ENCODE data around the gene ZNF827.
A peak's percentile ranks its signal among the peaks of the same experiment; 100 is the strongest.

Gene ZNF827

DNA sequence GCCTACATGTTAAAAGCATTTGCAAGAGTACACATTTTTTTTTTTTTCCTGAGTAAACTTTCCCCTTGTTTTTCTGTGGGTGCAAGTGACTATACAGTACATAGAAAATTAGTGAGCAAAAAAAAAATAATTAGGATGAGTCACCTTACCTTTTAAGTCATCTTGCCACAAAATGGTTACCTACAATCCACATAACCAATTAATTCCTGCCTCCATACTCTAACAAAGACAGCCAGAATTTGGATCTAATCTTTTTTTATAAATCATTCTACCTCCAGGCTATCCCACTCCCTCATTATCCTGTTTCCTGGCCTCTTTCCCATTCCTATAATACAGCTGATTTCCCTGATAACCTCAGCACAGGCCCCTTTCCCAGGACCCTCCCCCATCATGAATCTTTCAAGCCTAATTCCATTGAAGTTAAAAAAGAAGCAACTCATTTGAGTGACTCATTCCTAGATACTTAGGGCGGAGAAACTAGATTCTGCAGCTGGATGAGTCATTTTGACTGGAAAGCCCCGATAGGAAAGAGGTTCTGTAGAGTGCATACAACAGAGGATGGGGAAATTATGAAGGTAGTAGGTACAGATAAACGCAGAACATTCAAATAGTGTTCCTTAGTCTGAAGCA, 130.5 kb downstream of the ZNF827 start:
- TF ChIP-seq, protein P1, sequence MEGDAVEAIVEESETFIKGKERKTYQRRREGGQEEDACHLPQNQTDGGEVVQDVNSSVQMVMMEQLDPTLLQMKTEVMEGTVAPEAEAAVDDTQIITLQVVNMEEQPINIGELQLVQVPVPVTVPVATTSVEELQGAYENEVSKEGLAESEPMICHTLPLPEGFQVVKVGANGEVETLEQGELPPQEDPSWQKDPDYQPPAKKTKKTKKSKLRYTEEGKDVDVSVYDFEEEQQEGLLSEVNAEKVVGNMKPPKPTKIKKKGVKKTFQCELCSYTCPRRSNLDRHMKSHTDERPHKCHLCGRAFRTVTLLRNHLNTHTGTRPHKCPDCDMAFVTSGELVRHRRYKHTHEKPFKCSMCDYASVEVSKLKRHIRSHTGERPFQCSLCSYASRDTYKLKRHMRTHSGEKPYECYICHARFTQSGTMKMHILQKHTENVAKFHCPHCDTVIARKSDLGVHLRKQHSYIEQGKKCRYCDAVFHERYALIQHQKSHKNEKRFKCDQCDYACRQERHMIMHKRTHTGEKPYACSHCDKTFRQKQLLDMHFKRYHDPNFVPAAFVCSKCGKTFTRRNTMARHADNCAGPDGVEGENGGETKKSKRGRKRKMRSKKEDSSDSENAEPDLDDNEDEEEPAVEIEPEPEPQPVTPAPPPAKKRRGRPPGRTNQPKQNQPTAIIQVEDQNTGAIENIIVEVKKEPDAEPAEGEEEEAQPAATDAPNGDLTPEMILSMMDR (IDR thresholded peaks at IDR 0.05; ENCODE audit: extremely low read depth, insufficient read depth, missing control alignments), result no peak
- peak; percentile 41 for DNase-seq (ENCODE audit: low spot score)
- in situ Hi-C loops (cut with MboI; ENCODE audit: low pct_unique_long_range_greater_than_20kb, low sequenced_read_pairs, unreplicated experiment), result no loop called here

- TF ChIP-seq, protein P1 (IDR thresholded peaks at IDR 0.05; ENCODE audit: extremely low read depth, insufficient read depth, missing control alignments), result no peak
- DNase-seq (ENCODE audit: low spot score), result no peak
- in situ Hi-C loops (cut with MboI; ENCODE audit: low pct_unique_long_range_greater_than_20kb, low sequenced_read_pairs, unreplicated experiment), result no loop called here
These were observed 133.1 kb downstream of the ZNF827 start for GRCh38 chr4:145805490-145805889.

DNA sequence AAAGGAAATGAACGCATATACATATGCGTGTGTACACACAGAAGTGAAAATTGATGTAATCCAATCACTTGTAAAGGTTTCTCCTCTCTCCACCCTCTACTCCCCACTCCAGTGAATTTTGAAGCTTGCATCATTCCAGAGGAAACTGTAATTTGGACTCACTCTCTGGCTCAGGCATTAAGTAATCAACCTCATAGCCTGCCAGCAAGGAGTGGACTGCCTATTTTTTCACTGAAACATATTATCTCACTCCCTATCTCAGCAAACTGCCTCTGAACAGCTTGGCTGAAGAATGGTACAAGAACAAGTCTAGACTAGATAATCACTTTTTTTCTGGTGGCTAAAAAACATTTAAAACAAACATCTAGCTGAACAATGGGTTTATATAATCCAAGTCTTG, 134.5 kb downstream of the ZNF827 start:
- TF ChIP-seq, protein P1 (IDR thresholded peaks at IDR 0.05; ENCODE audit: extremely low read depth, insufficient read depth, missing control alignments), result no peak
- no peak for DNase-seq (ENCODE audit: low spot score)
- in situ Hi-C loops (cut with MboI; ENCODE audit: low pct_unique_long_range_greater_than_20kb, low sequenced_read_pairs, unreplicated experiment), result no loop called here

DNA sequence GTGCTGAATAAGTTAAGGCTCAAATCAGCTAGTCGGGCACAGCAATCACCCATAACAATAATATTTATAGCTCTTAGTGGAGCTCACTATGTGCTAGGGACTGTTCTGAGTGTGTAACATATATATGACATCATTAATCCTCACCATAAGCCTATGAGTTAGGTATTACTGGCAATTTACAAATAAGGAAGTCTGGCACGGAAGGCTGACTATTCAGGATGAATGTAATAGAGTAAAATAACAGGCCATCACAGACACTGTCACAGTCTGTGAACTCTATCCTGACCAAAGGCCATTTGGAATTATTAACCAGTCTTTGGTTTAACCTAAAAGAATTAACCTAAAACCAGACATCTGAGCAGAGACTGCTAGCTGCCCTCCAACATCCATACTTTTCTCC, 139.4 kb downstream of the ZNF827 start:
- in situ Hi-C loops (cut with MboI; ENCODE audit: low pct_unique_long_range_greater_than_20kb, low sequenced_read_pairs, unreplicated experiment), result no loop called here
- no peak for DNase-seq (ENCODE audit: low spot score)
- TF ChIP-seq, protein P1 (IDR thresholded peaks at IDR 0.05; ENCODE audit: extremely low read depth, insufficient read depth, missing control alignments), result no peak

DNA sequence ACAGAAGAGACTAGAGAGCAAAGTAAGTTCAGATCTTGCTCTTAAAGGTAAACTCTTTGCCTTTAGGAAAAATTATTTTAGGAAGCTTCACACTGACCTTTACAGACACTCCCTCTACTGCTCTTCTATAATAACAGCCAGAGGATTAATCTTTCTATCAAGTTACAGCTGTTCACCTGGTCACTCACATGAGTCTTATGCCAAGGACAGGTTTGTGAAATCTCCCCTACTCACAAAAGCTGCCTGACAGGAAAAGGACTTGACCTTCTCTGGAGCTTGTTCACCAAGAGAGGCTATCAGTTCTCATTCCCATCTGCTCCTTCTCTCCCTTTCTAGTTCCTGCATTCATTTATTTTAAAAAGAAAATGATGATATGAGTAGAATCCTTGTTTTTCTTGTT, 141.3 kb downstream of the ZNF827 start:
- in situ Hi-C loops (cut with MboI; ENCODE audit: low pct_unique_long_range_greater_than_20kb, low sequenced_read_pairs, unreplicated experiment), result no loop called here
- no peak for DNase-seq (ENCODE audit: low spot score)
- TF ChIP-seq, protein P1 (IDR thresholded peaks at IDR 0.05; ENCODE audit: extremely low read depth, insufficient read depth, missing control alignments), result no peak

DNA sequence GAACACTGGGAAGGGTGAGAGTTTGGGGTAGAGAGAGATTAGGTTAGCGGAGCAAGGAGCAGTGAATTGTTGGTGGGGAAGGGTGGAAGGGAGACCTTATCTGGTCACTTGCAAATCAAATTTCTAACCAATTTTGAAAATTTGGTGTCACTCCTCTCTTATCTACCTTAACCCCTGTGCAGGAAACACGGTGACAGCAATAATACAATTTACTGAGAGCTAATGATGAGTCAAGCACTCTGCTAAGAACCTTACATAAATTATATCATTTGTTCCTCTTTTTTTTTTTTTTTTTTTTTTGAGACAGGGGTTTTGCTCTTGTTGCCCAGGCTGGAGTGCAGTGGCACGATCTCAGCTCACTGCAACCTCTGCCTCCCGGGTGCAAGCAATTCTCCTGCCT, 142.3 kb downstream of the ZNF827 start:
- in situ Hi-C loops (cut with MboI; ENCODE audit: low pct_unique_long_range_greater_than_20kb, low sequenced_read_pairs, unreplicated experiment), result no loop called here
- TF ChIP-seq, protein P1 (IDR thresholded peaks at IDR 0.05; ENCODE audit: extremely low read depth, insufficient read depth, missing control alignments), result no peak
- no peak for DNase-seq (ENCODE audit: low spot score)
